Liver (tissue), 9 donors: Measurements from ENCODE around the gene KLHL30. TPM values are rescaled to one million over a fixed set of nuclear protein-coding genes. Genes with fewer than 3 reads are reported as not detected.

ENCODE experiments used
- DNase-seq: peaks from one replicate; pipeline ENCODE4 v3.0.0-alpha.2; 2017; ENCODE audit warnings: low spot score
- H3K27ac ChIP-seq, 2 donors: one replicate each; pipeline ENCODE4 v1.7.0; 2013; ENCODE audit warnings: inconsistent platforms in 2 of 2, low read length in 2 of 2, control low read depth in 1 of 2, low read depth in 1 of 2, mild to moderate bottlenecking in 1 of 2
- H3K27me3 ChIP-seq, 4 donors: one replicate each; pipeline versions ENCODE4 v1.6.1 to v1.7.0; 2013; ENCODE audit warnings: low read length in 3 of 4, inconsistent platforms in 1 of 4, mild to moderate bottlenecking in 1 of 4, moderate library complexity in 1 of 4; ENCODE audit not compliant: control insufficient read depth in 4 of 4, insufficient read depth in 4 of 4
- H3K36me3 ChIP-seq, 4 donors: one replicate each; pipeline versions ENCODE4 v1.6.1 to v1.7.0; 2013; ENCODE audit warnings: low read length in 3 of 4, mild to moderate bottlenecking in 3 of 4, low read depth in 1 of 4, moderate library complexity in 1 of 4; ENCODE audit not compliant: control insufficient read depth in 4 of 4, insufficient read depth in 3 of 4
- H3K4me1 ChIP-seq, 4 donors: one replicate each; pipeline versions ENCODE4 v1.6.1 to v1.7.0; 2013; ENCODE audit warnings: low read length in 3 of 4, mild to moderate bottlenecking in 3 of 4, moderate library complexity in 1 of 4; ENCODE audit not compliant: control insufficient read depth in 4 of 4, insufficient read depth in 4 of 4
- H3K4me3 ChIP-seq, 3 donors: one replicate each; pipeline versions ENCODE4 v1.6.1 to v1.7.0; 2013; ENCODE audit warnings: low read length in 3 of 3, control low read depth in 1 of 3, low read depth in 1 of 3, mild to moderate bottlenecking in 1 of 3
- H3K9ac ChIP-seq, 2 donors: one replicate each; pipeline ENCODE4 v1.7.0; 2013; ENCODE audit warnings: low read length in 2 of 2, mild to moderate bottlenecking in 2 of 2, moderate library complexity in 2 of 2, control low read depth in 1 of 2, low read depth in 1 of 2
- H3K9me3 ChIP-seq, 4 donors: one replicate each; pipeline versions ENCODE4 v1.6.1 to v1.7.0; 2013; ENCODE audit warnings: low read length in 3 of 4; ENCODE audit not compliant: control insufficient read depth in 4 of 4
- ATF3 ChIP-seq: IDR thresholded peaks from 2 replicates; pipeline ENCODE4 v1.6.1; 2016; ENCODE audit warnings: antibody characterized with exemption
- CTCF ChIP-seq: fragments of 150-350 bp; IDR thresholded peaks from 2 replicates; pipeline ENCODE4 v1.5.1; 2017; ENCODE audit warnings: improper control_type of control experiment, low read depth, low read length; ENCODE audit not compliant: missing input control
- EGR1 ChIP-seq, 2 donors: IDR thresholded peaks; 2 replicates each; pipeline ENCODE4 v1.6.1; 2016 to 2018; ENCODE audit warnings: antibody characterized with exemption in 2 of 2, low read depth in 2 of 2
- FOXA1 ChIP-seq: IDR thresholded peaks from 2 replicates; pipeline ENCODE4 v1.6.1; 2016; ENCODE audit warnings: antibody characterized with exemption
- FOXA2 ChIP-seq: IDR thresholded peaks from 2 replicates; pipeline ENCODE4 v1.6.1; 2016; ENCODE audit warnings: antibody characterized with exemption
- GABPA ChIP-seq, 2 donors: IDR thresholded peaks in 1 of 2; conservative IDR thresholded peaks in 1 of 2; 2 replicates each; pipeline ENCODE4 v1.6.1; 2016; ENCODE audit warnings: antibody characterized with exemption in 2 of 2, mild to moderate bottlenecking in 1 of 2, moderate library complexity in 1 of 2
- HNF4A ChIP-seq, 2 donors: conservative IDR thresholded peaks; 2 replicates each; pipeline ENCODE4 v1.6.1; 2016; ENCODE audit warnings: antibody characterized with exemption in 2 of 2, mild to moderate bottlenecking in 2 of 2
- HNF4G ChIP-seq: IDR thresholded peaks from 2 replicates; pipeline ENCODE4 v1.6.1; 2016; ENCODE audit warnings: antibody characterized with exemption
- JUND ChIP-seq, 2 donors: IDR thresholded peaks; 2 replicates each; pipeline ENCODE4 v1.6.1; 2016; ENCODE audit warnings: antibody characterized with exemption in 2 of 2
- MAX ChIP-seq: IDR thresholded peaks from 2 replicates; pipeline ENCODE4 v1.6.1; 2016; ENCODE audit warnings: antibody characterized with exemption
- NR2F2 ChIP-seq: IDR thresholded peaks from 2 replicates; pipeline ENCODE4 v1.6.1; 2016; ENCODE audit warnings: antibody characterized with exemption
- RAD21 ChIP-seq, 2 donors: IDR thresholded peaks; 2 replicates each; pipeline ENCODE4 v1.6.1; 2016; ENCODE audit warnings: antibody characterized with exemption in 2 of 2, mild to moderate bottlenecking in 2 of 2
- REST ChIP-seq: IDR thresholded peaks from 2 replicates; pipeline ENCODE4 v1.6.1; 2016; ENCODE audit warnings: antibody characterized with exemption, mild to moderate bottlenecking
- RXRA ChIP-seq, 2 donors: IDR thresholded peaks; 2 replicates each; pipeline ENCODE4 v1.6.1; 2017 to 2018; ENCODE audit warnings: antibody characterized with exemption in 2 of 2, mild to moderate bottlenecking in 1 of 2
- SP1 ChIP-seq: IDR thresholded peaks from 2 replicates; pipeline ENCODE4 v1.6.1; 2018; ENCODE audit warnings: antibody characterized with exemption, mild to moderate bottlenecking
- TAF1 ChIP-seq: conservative IDR thresholded peaks from 2 replicates; pipeline ENCODE4 v1.6.1; 2016; ENCODE audit warnings: antibody characterized with exemption, mild to moderate bottlenecking
- YY1 ChIP-seq: IDR thresholded peaks from 2 replicates; pipeline ENCODE4 v1.6.1; 2016; ENCODE audit warnings: antibody characterized with exemption, mild to moderate bottlenecking
- ZBTB33 ChIP-seq: IDR thresholded peaks from 2 replicates; pipeline ENCODE4 v1.6.1; 2016; ENCODE audit warnings: antibody characterized with exemption
- WGBS: extraction: QIAGEN DNeasy Blood & Tissue Kit; methylation state at CpG from one replicate; pipeline ENCODE4 v1.1.7; 2013; 5-methylcytosine and 5-hydroxymethylcytosine counted together
- polyA plus RNA-seq, 2 donors: library from polyadenylated mRNA; stranded (reverse) in 1 of 2; unstranded in 1 of 2; fragments of 200-250 nt in 1 of 2; fragments of >200 nt in 1 of 2; fragmentation: Nextera tagmentation in 1 of 2; extraction: Ambion mirVana in 1 of 2; gene quantifications; one replicate each; pipeline versions ENCODE4 v1.2.1 to v1.2.3, GENCODE V29; 2013 to 2015
- total RNA-seq, 2 donors: library from RNA; depleted of rRNA; stranded (reverse); fragments of >200 nt; gene quantifications; one replicate each; pipeline ENCODE4 v1.2.3, GENCODE V29; 2014
- donor health status: healthy.
- donor health status: healthy.
- donor health status: healthy.
- donor health status: healthy.
- donor health status: healthy.

Gene KLHL30
- total and polyA plus RNA-seq, 4 donors, result 0.05 to 0.08 TPM; not detected in 2

- Histone ChIP-seq H3K9ac (no peak overlapping the region), H3K4me1 (peaks cover 0 to 3% (median 0%) of the 10 kb centered on the region in 4 donors), H3K27me3 (no peaks in the 10 kb centered on the region), H3K27ac (no peak overlapping the region), H3K9me3 (no peaks in the 10 kb centered on the region), H3K36me3 (no peaks in the 10 kb centered on the region), H3K4me3 (no peak overlapping the region)
- no peak for TF ChIP-seq FOXA2
- no peak for TF ChIP-seq YY1
- no peak for TF ChIP-seq EGR1 (IDR thresholded peaks at IDR 0.05; ENCODE audit: low read depth in 2 of 2)
- TF ChIP-seq TAF1, result no peak
- TF ChIP-seq RXRA (IDR thresholded peaks at IDR 0.05), result no peak
- WGBS, result 76% methylated on average over 11 of the region's 11 CpGs
- no peak for DNase-seq
These were observed 21.0 kb upstream of the KLHL30 start for GRCh38 chr2:238117199-238118154.

- H3K27me3 ChIP-seq, result no peaks in the 10 kb centered on the region
- no peak overlapping the region for H3K4me3 ChIP-seq
- H3K9ac ChIP-seq, result no peak overlapping the region
- no peaks in the 10 kb centered on the region for H3K9me3 ChIP-seq
- no peak overlapping the region for H3K27ac ChIP-seq
- DNase-seq, result no peak
- no peaks in the 10 kb centered on the region for H3K4me1 ChIP-seq
- no peaks in the 10 kb centered on the region for H3K36me3 ChIP-seq
- 78% methylated on average over 15 of the region's 15 CpGs for WGBS
- no peak for TF ChIP-seq NR2F2
- TF ChIP-seq MAX, result no peak
- no peak for TF ChIP-seq RAD21 (IDR thresholded peaks at IDR 0.05)
- no peak for TF ChIP-seq TAF1
- TF ChIP-seq JUND (IDR thresholded peaks at IDR 0.05), result no peak
- TF ChIP-seq GABPA (IDR thresholded peaks at IDR 0.05 in 1 of 2, conservative IDR thresholded peaks at IDR 0.05 in 1 of 2), result no peak
- TF ChIP-seq ZBTB33, result no peak
- TF ChIP-seq REST, result no peak
- no peak for TF ChIP-seq FOXA1
- TF ChIP-seq HNF4A (conservative IDR thresholded peaks at IDR 0.05), result no peak
- no peak for TF ChIP-seq RXRA (IDR thresholded peaks at IDR 0.05)
- no peak for TF ChIP-seq FOXA2
- TF ChIP-seq CTCF, result no peak
- no peak for TF ChIP-seq ATF3
- TF ChIP-seq HNF4G, result no peak
- TF ChIP-seq YY1, result no peak
- TF ChIP-seq SP1, result no peak
- no peak for TF ChIP-seq EGR1 (IDR thresholded peaks at IDR 0.05; ENCODE audit: low read depth in 2 of 2)
These were observed 18.6 kb upstream of the KLHL30 start for GRCh38 chr2:238119756-238120462.
